HG02852 (cell line): ENCODE measurements around the gene RANBP17.

Experiments used
- ATAC-seq: cut with Tn5 transposase; IDR thresholded peaks from one replicate; pipeline ENCODE4 v1.9.1; 2021; ENCODE audit warnings: mild to moderate bottlenecking, moderate library complexity; ENCODE audit not compliant: unreplicated experiment

The RANBP17 gene

DNA sequence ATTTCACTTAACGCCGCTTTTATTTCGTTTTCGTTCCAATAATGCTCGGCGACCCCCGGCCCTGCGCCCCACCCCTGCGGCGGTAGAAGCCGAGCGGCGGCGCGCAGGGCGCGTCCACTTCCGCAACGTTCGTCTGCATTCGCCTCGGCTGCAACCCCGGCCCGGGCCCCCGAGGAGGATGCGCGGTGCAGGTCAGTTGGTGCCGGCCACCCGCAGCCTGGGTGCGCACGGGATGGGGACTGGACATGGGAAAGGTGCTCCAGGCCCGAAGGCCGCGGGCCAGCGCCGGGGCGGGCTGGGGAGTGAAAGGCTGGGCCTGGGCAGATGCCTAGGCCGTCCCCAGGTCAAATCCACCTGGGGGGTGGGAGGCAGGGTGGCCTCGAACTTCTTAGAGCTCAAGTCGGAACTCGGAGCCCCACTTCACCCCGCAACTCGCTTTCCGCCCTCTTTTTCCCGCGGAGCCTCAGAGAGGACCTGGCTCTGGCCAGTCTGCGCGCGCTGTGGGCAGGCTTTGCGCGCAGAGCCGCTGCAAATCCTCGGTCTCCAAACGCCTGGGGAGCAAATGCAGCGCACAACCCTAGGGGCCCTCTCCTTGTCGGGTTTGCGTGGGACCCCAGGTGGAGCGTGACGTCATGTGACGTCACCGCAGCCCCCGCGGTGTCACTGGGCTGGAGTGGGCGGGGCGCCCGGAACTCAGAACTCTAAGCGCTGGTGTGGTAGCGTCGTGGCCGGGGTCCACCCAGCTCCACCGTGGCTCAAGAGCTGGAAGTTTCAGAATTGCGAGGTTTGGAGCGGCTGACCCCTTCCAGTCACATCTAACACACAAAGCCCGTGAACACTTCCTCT, 450.5 kb downstream of the RANBP17 start:
- no peak for ATAC-seq

DNA sequence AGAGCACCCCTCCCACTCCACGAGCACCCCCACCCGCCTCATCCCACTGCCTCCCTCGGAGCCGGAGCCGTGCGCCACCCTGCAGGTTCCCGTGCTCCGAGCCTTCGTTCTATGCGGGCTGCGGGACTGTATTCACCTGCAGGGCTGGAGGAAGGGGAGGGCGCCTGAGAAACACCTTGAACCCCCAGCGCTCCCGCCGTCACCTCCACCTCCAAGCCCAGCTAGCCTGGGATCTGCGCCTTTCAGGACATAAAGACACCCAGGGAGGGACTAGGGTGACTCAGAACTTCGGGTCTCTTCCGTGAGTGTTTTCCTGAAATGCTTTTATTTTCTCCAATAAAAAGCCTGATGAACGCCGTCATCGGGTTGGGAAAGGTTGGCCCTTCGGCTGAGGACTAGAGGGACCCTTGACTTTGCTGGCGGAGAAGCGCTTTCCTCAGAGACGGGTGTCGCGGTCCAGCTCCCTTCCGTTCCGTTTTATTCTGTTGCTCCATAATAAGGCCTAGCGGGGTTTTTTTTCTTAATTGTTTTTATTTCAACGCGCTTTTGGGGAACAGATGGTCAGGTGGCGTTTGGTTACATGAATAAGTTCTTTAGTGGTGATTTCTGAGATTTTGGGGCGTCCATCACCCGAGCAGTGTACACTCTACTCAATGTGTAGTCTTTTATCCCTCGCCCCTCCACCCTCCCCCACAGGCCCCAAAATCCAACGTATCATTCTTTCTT, 451.8 kb downstream of the RANBP17 start:
- ATAC-seq: no peak

DNA sequence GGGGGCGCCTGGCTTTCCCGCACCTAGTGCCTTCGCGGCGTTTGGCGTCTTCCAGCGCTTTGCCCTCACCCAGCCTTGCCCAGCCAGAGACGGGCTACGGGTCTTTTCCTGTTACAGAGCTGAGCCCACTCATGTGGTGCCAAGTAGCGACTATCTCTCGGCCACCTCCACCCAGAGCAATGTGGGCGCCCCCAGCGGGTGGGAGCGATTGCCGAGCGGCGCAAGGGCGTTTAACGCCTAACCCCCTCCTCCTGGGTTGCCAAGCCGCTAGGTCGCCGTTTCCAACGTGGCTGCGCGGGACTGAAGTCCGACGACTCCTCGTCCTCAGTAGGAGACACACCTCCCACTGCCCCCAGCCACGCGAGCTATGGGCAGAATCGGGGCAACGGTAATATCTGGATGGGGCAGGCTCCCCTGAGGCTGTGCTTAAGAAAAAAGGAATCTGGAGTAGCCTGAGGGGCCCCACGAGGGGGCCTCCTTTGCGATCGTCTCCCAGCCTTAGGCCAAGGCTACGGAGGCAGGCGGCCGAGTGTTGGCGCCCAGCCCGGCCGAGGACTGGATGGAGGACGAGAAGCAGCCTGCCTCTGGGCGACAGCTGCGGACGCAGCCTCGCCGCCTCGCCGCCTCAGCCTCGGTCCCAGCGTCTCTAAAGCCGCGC, 453.0 kb downstream of the RANBP17 start:
- ATAC-seq: no peak

DNA sequence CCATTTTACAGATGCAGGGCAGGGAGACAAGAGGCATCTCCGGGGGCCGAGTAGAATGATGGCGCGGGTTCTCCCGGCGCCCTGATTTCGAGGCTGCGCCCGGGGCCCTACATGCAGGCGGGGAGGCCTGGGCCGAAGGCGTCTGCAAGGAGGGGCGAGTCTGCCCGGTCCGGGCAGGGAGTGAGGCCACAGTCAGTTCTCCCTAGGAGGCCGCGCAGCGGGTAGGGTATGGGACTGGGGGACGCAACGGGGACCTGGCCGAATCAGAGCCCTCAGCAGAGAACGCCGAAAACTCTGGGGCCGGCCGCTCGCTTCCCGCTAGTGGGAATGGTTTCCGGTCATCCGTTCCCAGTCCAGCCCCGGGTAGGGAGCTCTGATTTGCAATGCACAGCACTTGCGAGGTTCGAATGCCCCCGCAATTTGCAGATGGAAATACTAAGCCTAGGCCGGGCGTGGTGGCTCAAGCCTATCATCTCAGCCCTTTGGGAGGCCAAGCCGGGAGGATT, 453.6 kb downstream of the RANBP17 start:
- ATAC-seq: no peak

DNA sequence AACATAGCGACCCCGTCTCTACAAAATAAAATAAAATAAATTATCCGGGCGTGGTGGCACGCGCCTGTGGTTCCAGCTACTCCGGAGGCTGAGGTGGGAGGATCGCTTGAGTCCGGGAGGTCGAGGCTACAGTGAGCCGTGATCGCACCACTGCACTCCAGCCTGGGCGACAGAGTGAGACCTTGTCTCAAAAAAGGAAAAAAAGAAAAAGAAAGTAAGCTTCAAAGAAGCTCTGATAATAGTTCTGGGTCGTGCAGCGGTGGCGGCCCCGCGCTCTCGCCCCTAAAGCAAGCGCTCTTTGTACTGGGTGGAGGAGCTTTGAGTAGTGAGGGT, 454.1 kb downstream of the RANBP17 start:
- no peak for ATAC-seq

DNA sequence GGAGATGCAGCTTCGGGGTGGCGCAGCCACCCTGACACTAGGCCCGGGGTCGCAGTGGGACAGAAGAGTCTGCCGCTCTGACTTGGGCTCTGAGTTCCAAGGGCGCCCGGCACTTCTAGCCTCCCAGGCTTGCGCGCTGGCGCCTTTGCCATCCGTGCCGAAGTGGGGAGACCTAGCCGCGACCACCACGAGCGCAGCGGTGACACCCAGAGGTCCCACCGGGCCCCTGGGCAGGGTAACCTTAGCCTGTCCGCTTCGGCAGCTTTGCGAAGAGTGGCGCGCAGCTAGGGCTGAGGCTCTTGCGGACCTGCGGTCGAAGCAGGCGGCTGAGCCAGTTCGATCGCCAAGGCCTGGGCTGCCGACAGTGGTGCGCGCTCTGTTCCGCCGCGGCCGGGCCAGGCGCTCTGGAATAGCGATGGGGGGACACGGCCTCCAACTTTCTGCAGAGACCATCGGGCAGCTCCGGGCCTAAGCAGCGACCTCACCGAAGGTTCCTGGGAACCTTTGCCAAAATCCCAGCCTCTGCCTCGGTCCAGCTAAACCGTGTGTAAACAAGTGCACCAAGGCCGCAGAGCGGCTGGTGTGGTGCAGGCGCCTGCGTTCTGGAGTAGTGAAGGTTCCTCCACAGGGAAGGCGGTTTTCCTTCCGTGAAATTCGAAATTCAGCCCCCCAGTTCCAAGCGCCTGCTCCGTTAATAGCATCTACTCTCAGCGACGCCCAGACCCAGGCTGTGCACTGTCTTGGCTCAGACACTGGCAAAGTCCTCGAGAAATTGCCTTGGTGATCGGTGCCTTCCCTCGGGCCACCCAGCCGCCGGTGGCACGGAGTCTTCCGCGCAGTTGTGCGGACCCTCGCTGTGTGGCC, 454.7 kb downstream of the RANBP17 start:
- no peak for ATAC-seq

DNA sequence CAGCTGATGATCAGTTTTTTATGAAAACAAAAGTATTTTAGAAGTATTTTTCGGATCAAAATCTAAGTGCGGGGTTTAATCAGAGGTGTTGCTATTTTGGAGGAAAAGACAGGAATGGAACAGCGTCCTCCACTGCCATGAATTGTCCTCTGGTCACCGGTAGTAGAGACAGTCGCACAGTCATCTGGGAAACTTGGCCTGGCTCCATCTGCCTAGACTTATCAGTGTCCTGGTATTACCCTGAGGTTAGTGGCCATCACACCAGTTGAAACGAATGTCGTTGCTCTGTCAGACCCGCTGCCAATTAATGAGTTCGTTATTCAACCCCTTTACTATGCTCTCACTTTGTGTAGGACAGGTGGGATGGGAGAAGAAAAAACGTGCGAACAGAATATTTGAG, 455.4 kb downstream of the RANBP17 start:
- no peak for ATAC-seq

DNA sequence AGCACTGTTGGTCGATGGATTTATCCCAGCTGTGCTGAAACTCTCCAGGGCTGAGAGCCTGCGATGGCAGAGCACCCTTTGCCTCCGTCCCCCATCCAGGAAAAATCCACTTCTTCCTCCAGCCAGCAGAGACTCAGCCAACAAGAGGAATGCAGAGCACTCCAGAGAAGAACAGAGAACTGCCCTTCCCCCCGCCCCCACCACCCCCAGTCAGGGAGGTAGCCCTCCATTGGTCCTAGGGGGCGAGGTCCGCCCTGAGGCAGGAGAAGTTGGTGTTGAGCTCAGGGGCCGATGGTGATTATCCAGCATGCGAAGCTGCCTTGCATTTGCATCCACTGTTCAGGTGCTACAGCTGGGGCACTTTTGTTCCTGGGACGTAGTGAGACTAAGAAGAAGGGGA, 456.2 kb downstream of the RANBP17 start:
- no peak for ATAC-seq

DNA sequence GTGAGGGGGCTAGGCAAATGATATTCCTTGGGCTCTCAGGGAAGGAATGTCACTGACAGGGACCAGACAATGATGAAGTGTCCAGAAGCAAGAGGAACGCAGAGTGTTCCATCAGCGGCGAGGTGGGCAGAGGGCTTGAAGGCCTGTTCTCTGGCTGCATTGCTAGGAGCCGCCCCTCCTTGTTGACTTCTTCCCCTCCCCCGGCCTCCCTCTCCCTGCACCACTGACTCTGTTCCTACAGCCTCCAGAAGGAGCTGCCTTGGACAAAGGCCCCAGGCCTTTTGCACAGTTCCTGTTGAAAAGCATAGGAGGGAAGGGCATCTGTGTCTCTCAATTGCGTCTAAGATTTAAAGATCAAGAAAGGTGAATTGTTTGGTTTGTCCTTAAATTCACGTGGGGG, 459.6 kb downstream of the RANBP17 start:
- ATAC-seq: no peak

DNA sequence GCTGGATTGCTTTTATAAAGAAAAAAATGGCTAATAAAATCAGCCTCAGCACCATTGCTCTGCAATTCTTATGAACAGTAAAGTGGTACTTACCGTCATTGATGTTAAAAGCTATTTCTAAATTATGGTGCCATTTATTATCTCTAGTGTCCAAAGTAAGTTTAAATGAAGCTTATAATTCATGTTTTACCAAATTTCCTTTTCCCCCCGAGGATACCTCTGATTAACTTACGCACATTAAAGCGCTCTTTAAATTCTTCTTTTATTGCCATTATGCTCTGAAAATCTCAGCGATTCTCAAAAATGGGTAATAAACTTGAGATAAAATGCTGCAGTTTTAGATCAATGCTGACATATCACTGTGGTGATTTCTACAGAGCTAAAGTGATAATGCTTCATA, 460.7 kb downstream of the RANBP17 start:
- no peak for ATAC-seq

DNA sequence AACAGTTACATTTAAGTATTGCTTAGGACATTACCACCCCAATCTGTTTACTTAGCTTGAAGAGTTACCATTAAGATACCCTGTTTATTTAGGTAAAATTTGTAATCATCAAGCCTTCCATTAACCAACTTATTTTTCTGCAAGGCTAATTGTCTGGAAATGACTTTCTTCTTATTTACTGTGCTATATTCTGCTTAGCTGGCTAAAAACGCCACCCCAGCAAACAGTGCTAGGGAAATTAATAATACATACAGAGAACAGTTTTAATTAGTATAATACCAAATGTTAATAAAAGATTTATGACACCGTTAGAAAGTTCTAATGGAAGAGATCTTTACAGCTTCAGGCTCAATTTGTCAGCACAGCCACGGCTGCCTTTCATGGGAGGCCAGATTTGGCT, 461.2 kb downstream of the RANBP17 start:
- no peak for ATAC-seq

DNA sequence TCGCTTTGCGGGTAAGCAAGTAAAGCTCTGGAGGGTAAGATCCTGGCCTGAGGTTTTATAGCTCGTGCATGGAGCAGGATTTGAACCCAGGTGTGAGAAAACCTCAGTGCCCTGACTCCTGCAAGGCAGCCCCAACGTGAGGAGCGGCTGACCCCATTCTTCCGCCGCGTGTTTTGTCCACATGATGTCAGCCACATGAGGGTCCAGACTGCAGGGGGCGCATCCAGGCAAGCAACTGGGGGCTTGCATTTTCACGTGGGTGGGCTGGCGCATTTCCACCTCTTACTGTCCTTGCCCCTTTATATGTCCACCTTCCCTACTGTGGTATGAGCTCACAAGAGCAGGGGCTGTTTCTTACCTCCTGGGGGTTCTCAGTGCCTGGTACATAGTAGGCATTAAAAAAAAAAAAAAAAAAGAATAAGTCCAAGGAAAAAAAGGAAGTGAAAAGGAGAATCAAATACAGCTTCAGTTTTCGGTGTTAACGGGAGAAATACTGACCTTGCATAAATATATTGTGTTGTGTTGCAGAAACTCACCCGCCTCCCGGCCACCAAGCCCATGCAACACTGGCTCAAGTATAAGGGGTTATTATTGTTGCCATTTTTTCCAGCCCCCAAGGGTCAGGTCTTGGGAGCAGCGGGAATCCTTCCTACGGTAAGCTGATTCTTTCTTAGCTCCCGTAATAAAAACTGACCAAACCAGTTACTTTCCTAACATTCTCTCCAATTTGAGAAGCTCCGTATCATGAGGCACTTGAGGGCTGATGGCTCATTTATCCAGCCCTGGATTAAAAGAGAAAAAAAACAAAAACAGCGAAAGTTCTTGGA, 462.2 kb downstream of the RANBP17 start:
- ATAC-seq: no peak

DNA sequence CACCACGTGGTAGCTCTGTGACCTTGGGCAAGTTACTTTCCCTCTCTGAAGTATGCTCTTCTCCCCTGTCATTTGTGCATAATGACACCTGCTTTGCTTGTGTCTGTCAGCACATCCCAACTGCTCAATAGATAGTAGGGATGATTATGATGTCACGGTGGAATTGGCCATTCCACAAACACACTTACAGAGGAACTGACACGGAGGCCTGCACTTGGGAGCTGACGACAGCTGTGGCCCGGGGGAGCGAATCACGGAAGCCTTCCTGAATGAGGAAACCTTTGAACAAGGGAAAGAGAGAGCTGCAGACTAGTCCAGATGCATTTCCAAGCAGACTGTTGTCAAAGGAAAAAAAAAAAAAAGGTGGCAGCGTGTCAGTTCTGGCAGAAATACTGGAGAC, 468.2 kb downstream of the RANBP17 start:
- ATAC-seq: no peak

DNA sequence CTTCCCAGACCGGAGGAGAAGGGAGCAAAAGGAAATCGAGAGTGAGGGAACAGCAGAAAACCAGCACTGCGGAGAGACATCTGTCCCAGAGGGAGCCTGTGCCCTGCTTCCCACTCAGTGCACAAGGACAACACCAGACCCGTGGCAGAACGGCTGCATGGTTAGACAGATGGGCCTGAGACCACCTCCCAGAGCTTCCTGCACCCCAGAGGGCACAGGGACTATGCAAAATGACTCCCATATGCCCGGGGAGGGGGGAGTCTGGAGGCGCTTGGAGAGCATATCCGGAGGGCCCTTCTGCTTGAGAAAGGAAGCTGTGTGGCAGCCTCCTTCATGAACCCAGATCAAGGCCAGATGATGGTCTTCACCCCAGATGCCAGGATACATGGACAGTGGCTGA, 473.8 kb downstream of the RANBP17 start:
- ATAC-seq: no peak

DNA sequence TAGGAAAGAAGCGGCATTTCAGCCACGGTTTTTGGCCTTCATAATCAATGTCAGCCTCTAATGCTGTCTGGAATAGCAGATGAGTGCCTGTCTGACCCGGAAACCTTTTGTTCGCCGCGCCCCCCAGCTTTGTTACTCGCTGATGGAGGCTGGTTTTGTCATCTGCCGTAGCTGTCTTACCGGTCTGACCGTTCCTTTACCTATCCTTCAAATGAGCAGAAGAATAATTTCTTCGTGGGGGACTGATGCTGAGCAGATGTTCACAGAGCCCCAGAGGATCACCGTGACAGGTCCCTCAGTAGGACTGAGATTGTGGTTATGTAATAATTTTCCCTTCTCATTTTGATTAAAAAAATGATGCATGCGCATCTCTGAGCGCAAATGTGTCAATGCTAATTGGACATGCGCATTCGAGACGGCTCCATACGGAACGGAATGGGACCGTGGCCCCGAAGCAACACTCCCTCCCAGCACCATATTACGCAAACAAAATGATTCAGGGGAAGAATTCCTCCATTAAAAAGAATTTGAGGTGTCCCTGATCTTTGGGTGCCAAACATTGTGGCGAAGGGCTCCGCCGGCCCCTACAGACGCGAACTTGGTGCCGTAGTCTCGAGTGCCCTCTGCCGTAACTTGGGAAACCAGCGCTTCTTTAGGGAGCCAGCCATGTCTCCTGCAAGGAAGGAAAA, 474.8 kb downstream of the RANBP17 start:
- ATAC-seq: no peak

DNA sequence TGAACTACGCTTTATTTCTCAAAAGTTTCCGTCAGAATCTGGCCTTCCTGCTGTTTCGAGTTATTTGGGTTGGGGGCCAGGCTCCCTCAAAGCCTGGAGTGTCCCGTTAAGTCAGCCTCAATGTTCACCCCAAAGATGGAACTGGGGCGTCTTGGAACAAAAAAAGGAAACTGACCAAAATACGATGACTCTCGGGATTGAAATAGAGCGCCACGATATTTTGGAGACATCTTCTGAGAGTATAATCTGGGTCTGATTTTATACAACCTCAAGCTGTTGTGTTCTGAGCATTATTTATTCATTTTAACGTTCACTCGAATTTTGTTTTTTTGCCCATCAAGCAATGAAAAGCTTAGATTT, 475.4 kb downstream of the RANBP17 start:
- no peak for ATAC-seq

DNA sequence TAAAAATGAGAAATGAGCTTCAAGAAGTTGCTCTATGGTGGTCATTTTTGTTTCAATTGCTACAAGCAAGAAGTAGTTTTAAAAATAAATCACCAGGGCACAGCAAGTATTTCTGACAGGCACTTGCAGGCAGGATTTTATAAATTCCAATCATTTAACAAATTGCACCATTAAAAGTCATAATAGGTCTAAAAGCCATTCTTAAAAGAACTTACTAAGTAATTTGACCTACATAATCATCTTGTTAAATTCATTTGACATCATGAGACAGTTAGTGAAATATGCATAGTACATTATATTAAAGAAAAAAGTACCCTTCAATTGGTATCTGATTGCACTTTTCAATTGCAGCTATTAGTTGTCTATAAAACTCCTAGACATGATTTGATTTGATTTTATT, 478.2 kb downstream of the RANBP17 start:
- ATAC-seq: no peak

DNA sequence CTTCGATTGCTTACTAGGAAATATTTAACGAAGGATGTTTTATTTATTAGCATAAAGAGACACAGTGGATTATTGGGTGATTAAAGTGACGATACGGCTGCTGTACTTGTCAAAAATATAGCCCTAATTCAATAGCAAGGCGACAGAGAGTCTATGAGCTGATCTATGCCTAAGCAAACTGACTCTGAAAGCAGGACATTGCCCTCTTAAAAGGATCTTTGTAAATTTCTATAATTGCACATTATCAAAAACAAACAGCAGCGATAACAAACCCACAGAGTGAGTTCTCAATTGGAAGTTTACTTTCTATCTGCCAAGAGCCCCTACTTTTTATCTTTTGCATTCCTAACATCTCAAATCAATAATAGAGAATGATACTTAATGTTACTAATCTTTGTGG, 478.7 kb downstream of the RANBP17 start:
- no peak for ATAC-seq

DNA sequence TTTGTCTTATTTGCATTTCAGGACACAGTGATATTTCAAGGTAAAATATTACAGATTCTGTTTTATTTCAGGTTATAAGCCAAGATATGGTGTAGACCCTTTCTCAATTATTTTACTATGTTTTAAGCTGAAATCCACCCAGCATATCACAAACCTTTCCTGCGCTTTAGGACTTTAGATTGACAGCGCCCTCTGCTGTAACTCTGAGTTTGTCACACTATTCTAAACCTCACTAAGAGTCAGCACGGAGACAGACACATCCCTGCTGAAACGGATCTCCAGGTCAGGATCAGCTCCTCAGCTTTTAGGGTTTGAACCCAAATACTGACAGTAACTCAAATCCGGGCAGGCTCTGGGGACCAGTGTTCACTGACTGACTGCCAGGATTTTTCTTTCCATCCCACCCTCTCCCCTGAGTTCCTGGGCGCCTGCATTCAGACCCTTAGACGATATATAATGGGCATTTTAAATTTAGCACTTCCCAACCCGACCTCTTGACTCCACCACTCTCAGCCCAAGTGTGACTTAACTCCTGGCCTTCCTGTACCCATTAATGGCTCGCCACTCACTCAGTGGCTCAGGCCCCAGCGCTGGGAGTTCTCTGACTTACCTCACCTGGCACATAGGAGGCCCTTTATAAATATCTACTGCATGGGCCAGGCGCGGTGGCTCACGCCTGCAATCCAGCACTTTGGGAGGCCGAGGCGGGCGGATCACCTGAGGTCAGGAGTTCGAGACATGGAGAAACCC, 480.7 kb downstream of the RANBP17 start:
- no peak for ATAC-seq
